Measurements from ENCODE around the gene PLAC9. TPM values are rescaled to one million over a fixed set of nuclear protein-coding genes. Genes with fewer than 3 reads are reported as not detected.

PLAC9 gene
- total and polyA plus RNA-seq, 2 donors (not counting 1 experiment from before 2014, with no cell fraction given) = 16.7 to 40.4 TPM

- H3K27me3 ChIP-seq (ENCODE audit: control insufficient read depth, insufficient read depth, low read length) = no peaks in the 10 kb centered on the region
- H3K9me3 ChIP-seq (ENCODE audit: control insufficient read depth, insufficient read depth, low read depth, low read length) = no peaks in the 10 kb centered on the region
- peak; percentile 54 to 57 for DNase-seq (ENCODE audit: low read depth in 2 of 2)
- peak overlapping the region; percentile 74 for H3K27ac ChIP-seq (ENCODE audit: insufficient read depth, low read length)
- H3K79me2 ChIP-seq (ENCODE audit: control insufficient read depth, insufficient read depth, low read length) = peaks cover 61% of the 10 kb centered on the region
- TF ChIP-seq, protein P1, sequence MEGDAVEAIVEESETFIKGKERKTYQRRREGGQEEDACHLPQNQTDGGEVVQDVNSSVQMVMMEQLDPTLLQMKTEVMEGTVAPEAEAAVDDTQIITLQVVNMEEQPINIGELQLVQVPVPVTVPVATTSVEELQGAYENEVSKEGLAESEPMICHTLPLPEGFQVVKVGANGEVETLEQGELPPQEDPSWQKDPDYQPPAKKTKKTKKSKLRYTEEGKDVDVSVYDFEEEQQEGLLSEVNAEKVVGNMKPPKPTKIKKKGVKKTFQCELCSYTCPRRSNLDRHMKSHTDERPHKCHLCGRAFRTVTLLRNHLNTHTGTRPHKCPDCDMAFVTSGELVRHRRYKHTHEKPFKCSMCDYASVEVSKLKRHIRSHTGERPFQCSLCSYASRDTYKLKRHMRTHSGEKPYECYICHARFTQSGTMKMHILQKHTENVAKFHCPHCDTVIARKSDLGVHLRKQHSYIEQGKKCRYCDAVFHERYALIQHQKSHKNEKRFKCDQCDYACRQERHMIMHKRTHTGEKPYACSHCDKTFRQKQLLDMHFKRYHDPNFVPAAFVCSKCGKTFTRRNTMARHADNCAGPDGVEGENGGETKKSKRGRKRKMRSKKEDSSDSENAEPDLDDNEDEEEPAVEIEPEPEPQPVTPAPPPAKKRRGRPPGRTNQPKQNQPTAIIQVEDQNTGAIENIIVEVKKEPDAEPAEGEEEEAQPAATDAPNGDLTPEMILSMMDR (conservative IDR thresholded peaks at IDR 0.05 in 1 of 2, IDR thresholded peaks at IDR 0.05 in 1 of 2; ENCODE audit: low read depth in 1 of 2, low read length in 2 of 2) = peak; percentile 19 to 36
- no peak for TF ChIP-seq EZH2 (IDR thresholded peaks at IDR 0.05; ENCODE audit: low read length, missing control alignments)
- no peaks in the 10 kb centered on the region for H4K20me1 ChIP-seq (ENCODE audit: control insufficient read depth, extremely low read depth, insufficient read depth, low read length)
- no peak overlapping the region for H3K4me2 ChIP-seq (ENCODE audit: extremely low read depth, insufficient read depth, low read length)
- no peak overlapping the region for H2AFZ ChIP-seq (ENCODE audit: low read length)
- peaks cover 56% of the 10 kb centered on the region for H3K4me1 ChIP-seq (ENCODE audit: control insufficient read depth, extremely low read depth, insufficient read depth, low read length)
- no peak overlapping the region for H3K4me3 ChIP-seq (replicated peaks in 1 of 4; ENCODE audit: control extremely low read depth in 1 of 4, insufficient read depth in 1 of 4, low read depth in 3 of 4, low read length in 4 of 4)
- H3K9ac ChIP-seq (ENCODE audit: insufficient read depth, low read length) = no peak overlapping the region
- peaks cover 47% of the 10 kb centered on the region for H3K36me3 ChIP-seq (ENCODE audit: control insufficient read depth, insufficient read depth, low read length)
These were observed 32.6 kb downstream of the PLAC9 start for GRCh38 chr10:80165173-80165572.

- H3K27me3 ChIP-seq (ENCODE audit: control insufficient read depth, insufficient read depth, low read length) = no peaks in the 10 kb centered on the region
- peak overlapping the region; percentile 24 for H3K9ac ChIP-seq (ENCODE audit: insufficient read depth, low read length)
- DNase-seq (ENCODE audit: low read depth in 2 of 2) = no peak
- no peak overlapping the region for H2AFZ ChIP-seq (ENCODE audit: low read length)
- H3K9me3 ChIP-seq (ENCODE audit: control insufficient read depth, insufficient read depth, low read depth, low read length) = no peaks in the 10 kb centered on the region
- peaks cover 53% of the 10 kb centered on the region for H3K36me3 ChIP-seq (ENCODE audit: control insufficient read depth, insufficient read depth, low read length)
- peaks cover 72% of the 10 kb centered on the region for H3K79me2 ChIP-seq (ENCODE audit: control insufficient read depth, insufficient read depth, low read length)
- no peaks in the 10 kb centered on the region for H4K20me1 ChIP-seq (ENCODE audit: control insufficient read depth, extremely low read depth, insufficient read depth, low read length)
- H3K4me3 ChIP-seq (replicated peaks in 1 of 4; ENCODE audit: control extremely low read depth in 1 of 4, insufficient read depth in 1 of 4, low read depth in 3 of 4, low read length in 4 of 4) = no peak overlapping the region
- H3K4me2 ChIP-seq (ENCODE audit: extremely low read depth, insufficient read depth, low read length) = no peak overlapping the region
- TF ChIP-seq, protein P1 (conservative IDR thresholded peaks at IDR 0.05 in 1 of 2, IDR thresholded peaks at IDR 0.05 in 1 of 2; ENCODE audit: low read depth in 1 of 2, low read length in 2 of 2) = no peak
- no peak for TF ChIP-seq EZH2 (IDR thresholded peaks at IDR 0.05; ENCODE audit: low read length, missing control alignments)
- peaks cover 54% of the 10 kb centered on the region for H3K4me1 ChIP-seq (ENCODE audit: control insufficient read depth, extremely low read depth, insufficient read depth, low read length)
- H3K27ac ChIP-seq (ENCODE audit: insufficient read depth, low read length) = peak overlapping the region; percentile 74
These were observed 34.3 kb downstream of the PLAC9 start for GRCh38 chr10:80166581-80167470.

GRCh38 chr10:80167471-80168161 is 35.1 kb downstream of the PLAC9 start:
- Histone ChIP-seq H3K27me3 (ENCODE audit: control insufficient read depth, insufficient read depth, low read length) (no peaks in the 10 kb centered on the region), H3K36me3 (ENCODE audit: control insufficient read depth, insufficient read depth, low read length) (peaks cover 51% of the 10 kb centered on the region), H3K79me2 (ENCODE audit: control insufficient read depth, insufficient read depth, low read length) (peaks cover 74% of the 10 kb centered on the region), H3K4me3 (replicated peaks in 1 of 4; ENCODE audit: control extremely low read depth in 1 of 4, insufficient read depth in 1 of 4, low read depth in 3 of 4, low read length in 4 of 4) (no peak overlapping the region), H3K9ac (ENCODE audit: insufficient read depth, low read length) (no peak overlapping the region), H3K9me3 (ENCODE audit: control insufficient read depth, insufficient read depth, low read depth, low read length) (no peaks in the 10 kb centered on the region), H2AFZ (ENCODE audit: low read length) (no peak overlapping the region), H4K20me1 (ENCODE audit: control insufficient read depth, extremely low read depth, insufficient read depth, low read length) (no peaks in the 10 kb centered on the region), H3K4me1 (ENCODE audit: control insufficient read depth, extremely low read depth, insufficient read depth, low read length) (peaks cover 49% of the 10 kb centered on the region), H3K27ac (ENCODE audit: insufficient read depth, low read length) (peak overlapping the region; percentile 32), H3K4me2 (ENCODE audit: extremely low read depth, insufficient read depth, low read length) (no peak overlapping the region)
- TF ChIP-seq EZH2 (IDR thresholded peaks at IDR 0.05; ENCODE audit: low read length, missing control alignments) = no peak
- no peak for DNase-seq (ENCODE audit: low read depth in 2 of 2)
